ENCODE measurements around the gene PYROXD2. TPM values are rescaled to one million over a fixed set of nuclear protein-coding genes. Genes with fewer than 3 reads are reported as not detected.

PYROXD2 gene
- total RNA-seq, 1 experiment from 2014 or later, result 2.2 TPM

DNA sequence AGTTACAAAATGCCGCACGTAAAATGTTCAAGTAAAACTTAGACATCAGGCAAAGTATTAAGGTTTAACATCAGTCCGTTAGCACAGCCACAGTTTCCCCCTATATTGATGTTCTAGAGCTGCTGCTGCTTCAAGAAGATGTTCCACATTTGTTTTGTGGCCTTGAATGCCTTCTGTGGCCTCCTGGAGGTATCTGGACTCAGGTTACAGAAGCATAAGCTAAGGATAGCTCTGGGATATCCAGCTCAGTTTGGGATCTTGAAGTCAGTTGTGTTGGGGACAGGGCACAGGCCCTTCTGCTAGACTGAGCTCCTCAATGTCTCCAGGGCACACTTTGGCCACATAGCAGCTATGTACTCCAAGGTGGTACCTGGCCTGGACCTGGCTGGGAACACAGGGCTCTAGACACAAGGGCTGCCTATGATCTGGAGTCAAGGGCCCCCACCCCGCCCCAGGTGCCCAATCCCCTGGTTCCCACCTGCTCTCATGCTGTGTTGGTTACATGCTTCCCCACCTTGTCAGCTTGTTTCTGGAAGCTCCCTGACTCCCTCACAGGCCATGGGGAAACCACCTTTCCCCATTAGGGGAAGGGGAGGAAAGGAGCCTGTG is 4.7 kb downstream of the PYROXD2 start:
- Mint-ChIP-seq H3K36me3 (ENCODE audit: insufficient read depth, unreplicated experiment) (no peaks in the 10 kb centered on the region), H3K4me3 (ENCODE audit: unreplicated experiment) (no peak overlapping the region), H3K27me3 (ENCODE audit: insufficient read depth, unreplicated experiment) (no peaks in the 10 kb centered on the region), H3K9me3 (ENCODE audit: unreplicated experiment) (no peaks in the 10 kb centered on the region), H3K4me1 (ENCODE audit: low read depth, unreplicated experiment) (no peaks in the 10 kb centered on the region), H3K27ac (ENCODE audit: unreplicated experiment) (no peak overlapping the region)
- CTCF ChIA-PET, result no interaction called here
- intact Hi-C loops (cut with micrococcal nuclease; ENCODE audit: unreplicated experiment), result loop anchor here (10.0 kb wide), 1 partner anchor 145 kb away; the partner anchor contains the start of gene LOXL4
- DNase-seq, result no peak
- Histone ChIP-seq H3K36me3 (ENCODE audit: control insufficient read depth, insufficient read depth, low read length) (no peaks in the 10 kb centered on the region), H3K4me1 (peaks cover 1% of the 10 kb centered on the region), H3K9me3 (no peaks in the 10 kb centered on the region), H3K4me3 (ENCODE audit: low read depth, low read length) (no peak overlapping the region), H3K27me3 (replicated peaks; ENCODE audit: control insufficient read depth, insufficient read depth, low read length) (no peaks in the 10 kb centered on the region)
- TF ChIP-seq, protein P1, sequence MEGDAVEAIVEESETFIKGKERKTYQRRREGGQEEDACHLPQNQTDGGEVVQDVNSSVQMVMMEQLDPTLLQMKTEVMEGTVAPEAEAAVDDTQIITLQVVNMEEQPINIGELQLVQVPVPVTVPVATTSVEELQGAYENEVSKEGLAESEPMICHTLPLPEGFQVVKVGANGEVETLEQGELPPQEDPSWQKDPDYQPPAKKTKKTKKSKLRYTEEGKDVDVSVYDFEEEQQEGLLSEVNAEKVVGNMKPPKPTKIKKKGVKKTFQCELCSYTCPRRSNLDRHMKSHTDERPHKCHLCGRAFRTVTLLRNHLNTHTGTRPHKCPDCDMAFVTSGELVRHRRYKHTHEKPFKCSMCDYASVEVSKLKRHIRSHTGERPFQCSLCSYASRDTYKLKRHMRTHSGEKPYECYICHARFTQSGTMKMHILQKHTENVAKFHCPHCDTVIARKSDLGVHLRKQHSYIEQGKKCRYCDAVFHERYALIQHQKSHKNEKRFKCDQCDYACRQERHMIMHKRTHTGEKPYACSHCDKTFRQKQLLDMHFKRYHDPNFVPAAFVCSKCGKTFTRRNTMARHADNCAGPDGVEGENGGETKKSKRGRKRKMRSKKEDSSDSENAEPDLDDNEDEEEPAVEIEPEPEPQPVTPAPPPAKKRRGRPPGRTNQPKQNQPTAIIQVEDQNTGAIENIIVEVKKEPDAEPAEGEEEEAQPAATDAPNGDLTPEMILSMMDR (IDR thresholded peaks at IDR 0.05; ENCODE audit: insufficient read depth in 1 of 2, low read depth in 1 of 2, low read length in 1 of 2, severe bottlenecking in 1 of 2, unreplicated experiment in 1 of 2), result no peak
- BruUV-seq (replicated peaks), result no TSS peak
- POLR2A ChIA-PET, result no interaction called here

GRCh38 chr10:98408799-98409198 is 6.2 kb downstream of the PYROXD2 start:
- H3K36me3 Mint-ChIP-seq (ENCODE audit: insufficient read depth, unreplicated experiment), result no peaks in the 10 kb centered on the region
- TF ChIP-seq, protein P1 (IDR thresholded peaks at IDR 0.05; ENCODE audit: insufficient read depth in 1 of 2, low read depth in 1 of 2, low read length in 1 of 2, severe bottlenecking in 1 of 2, unreplicated experiment in 1 of 2), result no peak
- no peak overlapping the region for H3K27ac Mint-ChIP-seq (ENCODE audit: unreplicated experiment)
- H3K9me3 ChIP-seq, result no peaks in the 10 kb centered on the region
- no peak overlapping the region for H3K4me3 ChIP-seq (ENCODE audit: low read depth, low read length)
- H3K36me3 ChIP-seq (ENCODE audit: control insufficient read depth, insufficient read depth, low read length), result no peaks in the 10 kb centered on the region
- ChIA-PET POLR2A (no interaction called here), CTCF (no interaction called here)
- BruUV-seq (replicated peaks), result no TSS peak
- no peaks in the 10 kb centered on the region for H3K27me3 ChIP-seq (replicated peaks; ENCODE audit: control insufficient read depth, insufficient read depth, low read length)
- intact Hi-C loops (cut with micrococcal nuclease; ENCODE audit: unreplicated experiment), result no loop called here
- no peak overlapping the region for H3K4me3 Mint-ChIP-seq (ENCODE audit: unreplicated experiment)
- peaks cover 10% of the 10 kb centered on the region for H3K4me1 Mint-ChIP-seq (ENCODE audit: low read depth, unreplicated experiment)
- DNase-seq, result no peak
- H3K4me1 ChIP-seq, result peaks cover under 1% of the 10 kb centered on the region
- H3K27me3 Mint-ChIP-seq (ENCODE audit: insufficient read depth, unreplicated experiment), result no peaks in the 10 kb centered on the region
- no peaks in the 10 kb centered on the region for H3K9me3 Mint-ChIP-seq (ENCODE audit: unreplicated experiment)

DNA sequence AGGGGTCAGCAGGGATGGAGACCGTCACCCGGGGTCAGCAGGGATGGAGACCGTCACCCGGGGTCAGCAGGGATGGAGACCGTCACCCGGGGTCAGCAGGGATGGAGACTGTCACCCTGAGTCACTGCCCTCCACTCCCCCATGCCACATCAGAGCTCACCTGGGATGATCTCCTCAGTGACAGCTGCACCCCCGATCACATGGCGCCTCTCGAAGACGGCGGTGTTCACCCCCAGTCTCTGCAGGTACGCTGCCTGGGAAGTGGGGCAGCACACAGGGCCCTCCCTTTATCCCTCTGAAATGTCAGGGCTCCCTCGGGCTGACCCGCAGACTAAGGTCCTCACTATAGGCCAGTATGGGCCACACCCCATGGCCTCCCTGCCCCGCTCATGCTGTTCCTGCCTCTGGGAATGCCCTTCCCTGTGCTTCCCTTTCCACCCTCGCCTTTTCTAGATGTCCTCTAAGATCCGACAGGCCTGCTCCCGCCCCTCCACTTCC is 7.2 kb downstream of the PYROXD2 start:
- Mint-ChIP-seq H3K4me1 (ENCODE audit: low read depth, unreplicated experiment) (peaks cover 10% of the 10 kb centered on the region), H3K4me3 (ENCODE audit: unreplicated experiment) (no peak overlapping the region), H3K27me3 (ENCODE audit: insufficient read depth, unreplicated experiment) (no peaks in the 10 kb centered on the region), H3K9me3 (ENCODE audit: unreplicated experiment) (no peaks in the 10 kb centered on the region), H3K27ac (ENCODE audit: unreplicated experiment) (no peak overlapping the region), H3K36me3 (ENCODE audit: insufficient read depth, unreplicated experiment) (no peaks in the 10 kb centered on the region)
- ChIA-PET POLR2A (no interaction called here), CTCF (no interaction called here)
- Histone ChIP-seq H3K9me3 (no peaks in the 10 kb centered on the region), H3K4me3 (ENCODE audit: low read depth, low read length) (no peak overlapping the region), H3K36me3 (ENCODE audit: control insufficient read depth, insufficient read depth, low read length) (no peaks in the 10 kb centered on the region), H3K4me1 (peaks cover 5% of the 10 kb centered on the region), H3K27me3 (replicated peaks; ENCODE audit: control insufficient read depth, insufficient read depth, low read length) (no peaks in the 10 kb centered on the region)
- DNase-seq, result no peak
- BruUV-seq (replicated peaks), result no TSS peak
- TF ChIP-seq, protein P1 (IDR thresholded peaks at IDR 0.05; ENCODE audit: insufficient read depth in 1 of 2, low read depth in 1 of 2, low read length in 1 of 2, severe bottlenecking in 1 of 2, unreplicated experiment in 1 of 2), result no peak
- intact Hi-C loops (cut with micrococcal nuclease; ENCODE audit: unreplicated experiment), result no loop called here

Data from Caco-2 (cell line).